Subcutaneous abdominal adipose tissue (tissue), 5 donors: ENCODE measurements around the gene SLC22A14.

Source experiments
- H3K27ac ChIP-seq: one replicate; pipeline ENCODE4 v1.7.0; 2013; ENCODE audit warnings: low read depth, mild to moderate bottlenecking, inconsistent platforms, low read length, moderate library complexity
- H3K27me3 ChIP-seq, 5 donors: one replicate each; pipeline ENCODE4 v1.7.0; 2013; ENCODE audit warnings: low read length in 5 of 5, inconsistent platforms in 1 of 5; ENCODE audit not compliant: control insufficient read depth in 5 of 5, insufficient read depth in 4 of 5
- H3K36me3 ChIP-seq, 5 donors: one replicate each; pipeline ENCODE4 v1.7.0; 2013; ENCODE audit warnings: low read length in 5 of 5; ENCODE audit not compliant: control insufficient read depth in 5 of 5, insufficient read depth in 5 of 5
- H3K4me1 ChIP-seq, 5 donors: one replicate each; pipeline ENCODE4 v1.7.0; 2013; ENCODE audit warnings: low read length in 5 of 5, mild to moderate bottlenecking in 3 of 5, moderate library complexity in 1 of 5; ENCODE audit not compliant: control insufficient read depth in 5 of 5, insufficient read depth in 5 of 5
- H3K4me3 ChIP-seq, 5 donors: one replicate each; pipeline ENCODE4 v1.7.0; 2013; ENCODE audit warnings: low read length in 5 of 5, low read depth in 1 of 5
- H3K9ac ChIP-seq, 5 donors: one replicate each; pipeline ENCODE4 v1.7.0; 2013; ENCODE audit warnings: low read length in 5 of 5, mild to moderate bottlenecking in 4 of 5, moderate library complexity in 3 of 5
- H3K9me3 ChIP-seq, 5 donors: one replicate each; pipeline ENCODE4 v1.7.0; 2013; ENCODE audit warnings: low read length in 5 of 5; ENCODE audit not compliant: control insufficient read depth in 5 of 5
- donor health status: healthy.
- donor health status: healthy.
- donor health status: healthy.
- donor health status: healthy.
- donor health status: healthy.

The SLC22A14 gene

GRCh38 chr3:38353151-38353550 is 71.1 kb downstream of the SLC22A14 start:
- H3K4me1 ChIP-seq: peaks cover 0 to 3% (median 0%) of the 10 kb centered on the region in 5 donors
- peaks cover 0 to 8% (median 3%) of the 10 kb centered on the region in 5 donors for H3K36me3 ChIP-seq
- no peak overlapping the region for H3K4me3 ChIP-seq
- H3K27me3 ChIP-seq: no peaks in the 10 kb centered on the region
- no peak overlapping the region for H3K27ac ChIP-seq
- no peaks in the 10 kb centered on the region for H3K9me3 ChIP-seq
- H3K9ac ChIP-seq: no peak overlapping the region

GRCh38 chr3:38354588-38355330 is 72.7 kb downstream of the SLC22A14 start:
- Histone ChIP-seq H3K4me3 (no peak overlapping the region), H3K9ac (no peak overlapping the region), H3K4me1 (no peaks in the 10 kb centered on the region), H3K36me3 (peaks cover 0 to 6% (median 3%) of the 10 kb centered on the region in 5 donors), H3K27me3 (no peaks in the 10 kb centered on the region), H3K27ac (no peak overlapping the region), H3K9me3 (no peaks in the 10 kb centered on the region)

DNA sequence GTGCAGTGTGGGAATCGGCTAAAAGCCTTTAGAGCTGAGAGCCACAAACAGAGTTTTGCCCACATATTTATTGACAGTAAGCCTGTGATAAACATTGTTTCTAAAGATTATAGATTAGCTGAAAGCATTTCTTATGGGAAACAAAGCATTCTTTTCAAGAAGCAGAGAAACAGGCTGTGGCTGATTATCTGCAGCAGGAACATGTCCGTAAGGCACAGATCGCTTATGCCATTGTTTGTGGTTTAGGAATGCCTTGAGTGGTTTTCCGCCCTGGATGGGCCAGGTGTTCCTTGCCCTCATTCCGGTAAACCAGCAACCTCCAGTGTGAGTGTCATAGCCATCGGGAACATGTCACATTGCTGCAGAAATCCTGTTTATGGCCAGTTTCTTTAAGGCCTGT is 76.9 kb downstream of the SLC22A14 start:
- Histone ChIP-seq H3K36me3 (peaks cover 0 to 22% (median 13%) of the 10 kb centered on the region in 5 donors), H3K4me3 (no peak overlapping the region), H3K9ac (no peak overlapping the region), H3K27me3 (no peaks in the 10 kb centered on the region), H3K4me1 (no peaks in the 10 kb centered on the region), H3K9me3 (no peaks in the 10 kb centered on the region), H3K27ac (no peak overlapping the region)

DNA sequence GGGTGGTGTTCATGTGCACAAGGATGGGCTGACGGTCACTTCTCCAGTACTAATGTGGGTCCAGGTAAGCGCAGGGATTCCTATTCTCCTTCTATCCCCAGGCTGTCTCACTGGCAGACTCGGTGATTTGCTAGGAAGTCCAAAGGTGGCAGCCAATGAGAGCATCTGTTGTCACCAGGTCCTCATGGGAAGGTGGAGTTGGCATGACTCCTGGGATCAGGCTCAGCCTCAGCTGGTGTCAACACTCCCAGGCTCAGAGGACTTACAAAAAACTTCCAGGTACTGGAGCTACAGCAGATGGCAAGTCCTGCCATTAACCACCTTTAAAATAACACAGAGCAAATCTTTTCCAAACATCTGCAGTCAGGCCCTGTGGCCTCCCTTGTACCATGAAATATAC is 78.3 kb downstream of the SLC22A14 start:
- Histone ChIP-seq H3K4me1 (no peaks in the 10 kb centered on the region), H3K27ac (no peak overlapping the region), H3K9ac (no peak overlapping the region), H3K9me3 (no peaks in the 10 kb centered on the region), H3K27me3 (no peaks in the 10 kb centered on the region), H3K4me3 (no peak overlapping the region), H3K36me3 (peaks cover 0 to 33% (median 20%) of the 10 kb centered on the region in 5 donors)

GRCh38 chr3:38361496-38361895 is 79.4 kb downstream of the SLC22A14 start:
- Histone ChIP-seq H3K9ac (no peak overlapping the region), H3K36me3 (peaks cover 0 to 42% (median 25%) of the 10 kb centered on the region in 5 donors), H3K9me3 (no peaks in the 10 kb centered on the region), H3K4me1 (no peaks in the 10 kb centered on the region), H3K27ac (no peak overlapping the region), H3K4me3 (no peak overlapping the region), H3K27me3 (no peaks in the 10 kb centered on the region)

- Histone ChIP-seq H3K9me3 (no peaks in the 10 kb centered on the region), H3K27ac (no peak overlapping the region), H3K36me3 (peaks cover 0 to 44% (median 25%) of the 10 kb centered on the region in 5 donors), H3K9ac (no peak overlapping the region), H3K4me3 (no peak overlapping the region), H3K27me3 (no peaks in the 10 kb centered on the region), H3K4me1 (no peaks in the 10 kb centered on the region)
Measured at GRCh38 chr3:38362825-38363224, 80.7 kb downstream of the SLC22A14 start.

- Histone ChIP-seq H3K27me3 (no peaks in the 10 kb centered on the region), H3K36me3 (peaks cover 0 to 52% (median 32%) of the 10 kb centered on the region in 5 donors), H3K27ac (no peak overlapping the region), H3K4me1 (no peaks in the 10 kb centered on the region), H3K9me3 (peaks cover 0 to 2% (median 0%) of the 10 kb centered on the region in 5 donors), H3K4me3 (no peak overlapping the region), H3K9ac (no peak overlapping the region)
Measured at GRCh38 chr3:38364721-38365400, 82.8 kb downstream of the SLC22A14 start.

DNA sequence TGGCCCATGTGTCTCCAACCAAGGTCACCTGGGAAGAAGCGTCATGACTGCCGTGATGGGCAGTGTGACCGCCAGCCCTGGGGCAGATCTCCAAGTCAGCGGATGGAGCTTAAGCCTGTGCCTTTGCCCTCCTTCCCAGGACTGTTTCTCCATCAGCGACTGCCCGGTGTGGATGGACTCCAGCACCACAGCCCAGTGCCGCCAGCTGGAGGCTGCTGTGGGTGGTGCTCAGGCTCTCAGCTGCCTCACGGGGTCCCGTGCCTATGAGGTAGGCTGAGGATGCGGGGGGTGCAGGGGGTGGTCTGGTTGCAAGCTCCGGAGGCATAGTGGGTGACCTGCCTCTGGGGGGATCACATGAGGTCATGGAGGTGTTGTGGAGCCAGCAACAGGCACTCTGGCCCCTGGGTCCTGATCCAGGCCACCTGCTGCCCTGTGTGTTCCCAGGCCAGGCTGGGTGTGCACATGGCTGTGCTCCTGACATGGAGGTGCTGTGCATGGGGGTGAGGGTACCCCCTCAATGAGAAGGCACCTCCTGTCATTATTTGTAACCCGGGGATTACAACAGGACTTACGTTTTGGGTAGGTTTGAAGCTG is 83.5 kb downstream of the SLC22A14 start:
- H3K27ac ChIP-seq: no peak overlapping the region
- no peak overlapping the region for H3K9ac ChIP-seq
- H3K36me3 ChIP-seq: peaks cover 0 to 53% (median 37%) of the 10 kb centered on the region in 5 donors

GRCh38 chr3:38366082-38366481 is 84.0 kb downstream of the SLC22A14 start:
- H3K36me3 ChIP-seq: peaks cover 0 to 54% (median 39%) of the 10 kb centered on the region in 5 donors
- no peaks in the 10 kb centered on the region for H3K27me3 ChIP-seq
- no peak overlapping the region for H3K9ac ChIP-seq
- no peak overlapping the region for H3K4me3 ChIP-seq
- no peaks in the 10 kb centered on the region for H3K4me1 ChIP-seq
- peaks cover 0 to 2% (median 0%) of the 10 kb centered on the region in 5 donors for H3K9me3 ChIP-seq
- H3K27ac ChIP-seq: no peak overlapping the region

More for the DNA sequence above, 83.5 kb downstream of the SLC22A14 start:
- no peak overlapping the region for H3K4me3 ChIP-seq
- H3K27me3 ChIP-seq: no peaks in the 10 kb centered on the region
- peaks cover 0 to 2% (median 0%) of the 10 kb centered on the region in 5 donors for H3K9me3 ChIP-seq
- H3K4me1 ChIP-seq: no peaks in the 10 kb centered on the region

DNA sequence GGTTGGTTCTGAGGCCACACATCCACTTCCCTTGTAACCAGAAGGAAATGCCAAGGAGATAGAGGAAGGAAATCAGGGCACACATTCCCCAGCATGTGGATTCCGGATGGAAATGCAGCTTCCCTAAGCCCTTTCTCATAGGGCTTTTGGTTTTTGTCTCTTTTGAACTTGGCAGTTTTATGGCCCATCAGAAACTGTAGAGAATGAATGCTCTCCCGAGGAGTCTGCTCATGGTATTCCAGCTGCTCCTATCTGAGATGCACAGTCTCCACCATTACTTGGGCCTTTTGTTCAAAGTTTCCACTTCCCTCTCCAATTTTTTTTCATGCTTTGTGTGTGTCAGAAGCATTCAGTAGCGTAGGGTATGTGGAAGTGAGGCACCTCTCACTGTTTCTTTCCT is 85.7 kb downstream of the SLC22A14 start:
- H3K9me3 ChIP-seq: peaks cover 0 to 2% (median 0%) of the 10 kb centered on the region in 5 donors
- H3K9ac ChIP-seq: no peak overlapping the region
- H3K27ac ChIP-seq: no peak overlapping the region
- H3K27me3 ChIP-seq: no peaks in the 10 kb centered on the region
- no peak overlapping the region for H3K4me3 ChIP-seq
- peaks cover 3 to 59% (median 47%) of the 10 kb centered on the region in 5 donors for H3K36me3 ChIP-seq
- H3K4me1 ChIP-seq: no peaks in the 10 kb centered on the region
